Smooth muscle cell (in vitro differentiated cells): ENCODE measurements around the gene PDSS2. TPM values are rescaled to one million over a fixed set of nuclear protein-coding genes. Genes with fewer than 3 reads are reported as not detected.

Experiments used
- DNase-seq: peaks from one replicate; lab custom pipeline; 2025; ENCODE audit not compliant: unreplicated experiment; lab: John Stamatoyannopoulos, UW
- H2AFZ ChIP-seq: fragments of 200-600 bp; sonication (generic); 2 replicates; pipeline ENCODE4 v1.6.0; 2016; ENCODE audit warnings: antibody characterized with exemption, low read depth, mild to moderate bottlenecking
- H3F3A ChIP-seq: fragments of 200-600 bp; sonication (generic); 2 replicates; pipeline ENCODE4 v1.6.0; 2017; ENCODE audit warnings: antibody characterized with exemption, low read depth
- H3K27ac ChIP-seq: fragments of 200-600 bp; sonication (generic); 2 replicates; pipeline ENCODE4 v1.5.1; 2016; ENCODE audit warnings: low read depth, mild to moderate bottlenecking
- H3K27me3 ChIP-seq: fragments of 200-600 bp; sonication (generic); 2 replicates; pipeline ENCODE4 v1.6.1; 2016; ENCODE audit warnings: low read depth, mild to moderate bottlenecking
- H3K36me3 ChIP-seq: fragments of 200-600 bp; sonication (generic); 2 replicates; pipeline ENCODE4 v1.5.1; 2016; ENCODE audit warnings: low read depth
- H3K4me1 ChIP-seq: fragments of 200-600 bp; sonication (generic); 2 replicates; pipeline ENCODE4 v1.5.1; 2016; ENCODE audit warnings: low read depth
- H3K4me2 ChIP-seq: fragments of 200-600 bp; sonication (generic); 2 replicates; pipeline ENCODE4 v1.6.0; 2016; ENCODE audit warnings: mild to moderate bottlenecking
- H3K4me3 ChIP-seq: fragments of 200-600 bp; sonication (generic); 2 replicates; pipeline ENCODE4 v1.5.1; 2016; ENCODE audit warnings: mild to moderate bottlenecking
- H3K79me2 ChIP-seq: fragments of 200-600 bp; sonication (generic); 2 replicates; pipeline ENCODE4 v1.6.0; 2016; ENCODE audit warnings: low read depth, mild to moderate bottlenecking
- H3K9ac ChIP-seq: fragments of 200-600 bp; sonication (generic); 2 replicates; pipeline ENCODE4 v1.6.0; 2016; ENCODE audit warnings: low read depth
- H3K9me3 ChIP-seq: fragments of 200-600 bp; sonication (generic); replicated peaks from 2 replicates; pipeline ENCODE4 v1.5.1; 2016; ENCODE audit warnings: low read depth
- H4K20me1 ChIP-seq: fragments of 200-600 bp; sonication (generic); 2 replicates; pipeline ENCODE4 v1.6.0; 2016; ENCODE audit warnings: low read depth
- CTCF ChIP-seq: fragments of 200-600 bp; sonication (generic); IDR thresholded peaks from 2 replicates; pipeline ENCODE4 v1.5.1; 2017; ENCODE audit warnings: borderline replicate concordance, mild to moderate bottlenecking, antibody characterized with exemption; ENCODE audit not compliant: insufficient read depth, poor library complexity, severe bottlenecking
- WGBS: methylation state at CpG from one replicate; pipeline ENCODE4 v1.1.7; 2016; ENCODE audit warnings: low lambda C conversion rate; 5-methylcytosine and 5-hydroxymethylcytosine counted together
- polyA plus RNA-seq: library from polyadenylated mRNA; unstranded; fragments of >200 nt; fragmentation: Nextera tagmentation; extraction: Ambion mirVana; gene quantifications from 2 replicates; pipeline ENCODE4 v1.2.1, GENCODE V29; 2016
- total RNA-seq: library from RNA; depleted of rRNA; stranded (reverse); fragments of >200 nt; gene quantifications from 2 replicates; pipeline ENCODE4 v1.2.3, GENCODE V29; 2014

PDSS2 gene
- total and polyA plus RNA-seq, 2 experiments from 2014 or later: 12.8 to 15.5 TPM

GRCh38 chr6:107493158-107494057, 34.0 kb upstream of the PDSS2 start:
- H4K20me1 ChIP-seq: no peaks in the 10 kb centered on the region
- H3F3A ChIP-seq: no peaks in the 10 kb centered on the region
- peaks cover 10% of the 10 kb centered on the region for H3K27me3 ChIP-seq
- WGBS: 26% methylated on average over 12 of the region's 12 CpGs
- H3K4me3 ChIP-seq: peak overlapping the region; percentile 86
- H3K36me3 ChIP-seq: no peaks in the 10 kb centered on the region
- TF ChIP-seq CTCF: no peak
- peak overlapping the region; percentile 81 for H2AFZ ChIP-seq
- H3K79me2 ChIP-seq: peaks cover 4% of the 10 kb centered on the region
- H3K9me3 ChIP-seq: no peaks in the 10 kb centered on the region
- DNase-seq: no peak
- H3K4me1 ChIP-seq: peaks cover 28% of the 10 kb centered on the region
- no peak overlapping the region for H3K27ac ChIP-seq
- no peak overlapping the region for H3K9ac ChIP-seq
- H3K4me2 ChIP-seq: peak overlapping the region; percentile 96

- Histone ChIP-seq H3K36me3 (no peaks in the 10 kb centered on the region), H3K27ac (no peak overlapping the region), H3K9me3 (no peaks in the 10 kb centered on the region), H3K9ac (no peak overlapping the region), H3K4me2 (peak overlapping the region; percentile 96), H2AFZ (no peak overlapping the region), H3K79me2 (no peaks in the 10 kb centered on the region), H3K4me1 (peaks cover 32% of the 10 kb centered on the region), H4K20me1 (no peaks in the 10 kb centered on the region), H3F3A (no peaks in the 10 kb centered on the region), H3K4me3 (peak overlapping the region; percentile 86), H3K27me3 (peaks cover 24% of the 10 kb centered on the region)
- DNase-seq: no peak
- WGBS: 50% methylated on average over 14 of the region's 14 CpGs
- TF ChIP-seq CTCF: no peak
These were observed 32.6 kb upstream of the PDSS2 start for GRCh38 chr6:107491760-107492660.

- no peak for DNase-seq
- Histone ChIP-seq H3K4me2 (peak overlapping the region; percentile 96), H3K27ac (no peak overlapping the region), H3K9ac (no peak overlapping the region), H3K36me3 (no peaks in the 10 kb centered on the region), H3K27me3 (peaks cover 32% of the 10 kb centered on the region), H3K9me3 (no peaks in the 10 kb centered on the region), H3K79me2 (no peaks in the 10 kb centered on the region), H3F3A (no peaks in the 10 kb centered on the region), H3K4me1 (peaks cover 32% of the 10 kb centered on the region), H4K20me1 (no peaks in the 10 kb centered on the region), H3K4me3 (peak overlapping the region; percentile 86), H2AFZ (peak overlapping the region; percentile 93)
- TF ChIP-seq CTCF: no peak
- WGBS: 1% methylated on average over 32 of the region's 38 CpGs
These were observed 31.8 kb upstream of the PDSS2 start for GRCh38 chr6:107491138-107491609.
